Ecto neural progenitor cell (in vitro differentiated cells): ENCODE measurements around the gene PSMD11.

Source experiments
- DNase-seq: peaks from one replicate; pipeline ENCODE4 v3.0.0-alpha.2; 2018; ENCODE audit warnings: low spot score

Gene PSMD11

GRCh38 chr17:32467949-32468348 is 23.6 kb downstream of the PSMD11 start:
- DNase-seq, result no peak

GRCh38 chr17:32470405-32471167 is 26.3 kb downstream of the PSMD11 start:
- no peak for DNase-seq

GRCh38 chr17:32471652-32472051 is 27.3 kb downstream of the PSMD11 start:
- DNase-seq, result no peak

DNA sequence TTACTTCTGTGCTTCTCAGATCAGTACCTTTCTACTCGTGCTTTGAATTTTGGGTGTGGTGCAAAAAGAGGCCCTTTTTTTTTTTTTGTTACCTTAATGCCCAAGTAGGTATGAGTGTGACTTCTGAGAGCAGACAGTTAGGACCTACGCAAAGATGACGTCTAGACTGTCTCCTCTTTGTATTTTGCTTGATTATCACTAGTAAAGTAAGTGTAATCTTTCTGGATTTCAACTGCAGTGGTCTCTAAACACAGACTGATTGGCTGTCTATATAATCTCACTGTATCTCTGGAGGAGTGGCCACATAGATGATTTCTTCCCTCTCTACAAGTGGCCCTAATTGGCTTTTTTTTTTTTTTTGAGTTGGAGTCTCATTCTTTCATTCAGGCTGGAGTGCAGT is 30.9 kb downstream of the PSMD11 start:
- no peak for DNase-seq

- no peak for DNase-seq
Observed at GRCh38 chr17:32477220-32477619, 32.9 kb downstream of the PSMD11 start.

GRCh38 chr17:32479074-32479617 is 34.8 kb downstream of the PSMD11 start:
- DNase-seq, result no peak

GRCh38 chr17:32481193-32481592 is 36.9 kb downstream of the PSMD11 start:
- DNase-seq, result no peak

- DNase-seq, result no peak
Observed at GRCh38 chr17:32482568-32483320, 38.4 kb downstream of the PSMD11 start.

DNA sequence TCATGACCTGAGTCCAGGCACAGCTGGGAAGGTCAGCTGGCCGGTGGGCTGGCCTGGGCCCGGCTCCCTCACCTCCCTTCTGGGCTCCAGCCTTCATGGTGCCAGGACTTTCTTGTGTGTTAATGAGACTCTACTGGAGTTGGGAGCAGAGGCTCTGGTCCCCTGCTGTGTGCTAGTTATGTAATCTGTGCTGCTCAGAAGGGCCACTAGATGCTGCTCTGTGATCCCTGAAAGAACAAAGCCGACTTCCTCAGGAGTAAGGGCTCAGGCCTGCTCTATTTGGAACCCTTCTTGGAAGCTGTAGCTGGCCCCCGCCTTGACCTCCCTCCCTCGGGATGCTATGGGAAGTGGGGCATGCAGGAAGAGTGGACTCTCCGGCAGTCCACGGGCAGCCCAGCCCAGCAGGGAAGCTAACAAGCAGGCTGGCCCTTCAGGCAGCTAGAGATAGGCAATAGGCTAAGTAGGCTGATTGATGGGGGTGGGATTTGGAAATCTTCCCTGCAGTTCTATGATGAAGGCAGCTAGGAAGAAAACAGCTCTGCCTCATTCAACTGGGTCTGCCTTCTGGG is 39.2 kb downstream of the PSMD11 start:
- DNase-seq, result peak; percentile 81

DNA sequence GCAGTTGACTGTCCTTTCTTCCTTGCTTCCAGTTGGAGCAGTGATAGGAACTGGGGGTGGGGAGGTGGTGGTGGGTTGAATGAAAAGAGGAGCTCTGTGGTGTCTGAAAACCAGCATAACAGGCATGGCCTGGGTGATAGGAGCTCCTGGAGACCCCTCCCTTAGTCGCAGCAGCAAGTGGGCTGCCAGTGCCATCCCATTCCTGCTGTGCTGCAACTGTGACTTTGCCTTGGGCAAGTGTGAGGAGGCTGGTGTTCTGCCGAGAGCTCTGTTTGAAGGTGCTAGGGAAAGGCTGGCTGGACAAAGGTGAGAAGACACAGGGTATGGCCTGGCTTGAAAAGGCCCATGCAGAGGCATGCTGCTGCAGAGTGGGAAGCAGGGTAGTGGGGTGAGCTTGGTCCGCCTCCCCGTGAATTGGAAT is 39.7 kb downstream of the PSMD11 start:
- no peak for DNase-seq

DNA sequence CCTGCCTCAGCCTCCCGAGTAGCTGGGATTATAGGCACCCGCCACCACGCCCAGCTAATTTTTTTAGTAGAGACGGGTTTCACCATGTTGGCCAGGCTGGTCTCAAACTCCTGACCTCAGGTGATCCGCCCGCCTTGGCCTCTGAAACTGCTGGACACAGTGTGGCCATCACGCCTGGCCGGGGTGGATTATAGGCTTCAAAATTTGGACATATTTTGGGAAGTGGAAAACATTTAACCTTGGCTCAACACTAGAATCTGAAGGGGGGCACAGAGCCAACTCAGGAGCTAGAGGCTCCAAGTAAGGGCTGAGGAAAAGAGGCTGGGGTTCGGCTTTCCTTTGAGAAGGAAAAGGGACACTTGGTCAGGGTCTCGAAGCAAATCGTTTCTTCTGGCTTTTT is 40.3 kb downstream of the PSMD11 start:
- no peak for DNase-seq

- no peak for DNase-seq
Observed at GRCh38 chr17:32485261-32486110, 41.2 kb downstream of the PSMD11 start.

GRCh38 chr17:32486111-32486700 is 41.9 kb downstream of the PSMD11 start:
- peak; percentile 89 for DNase-seq

DNA sequence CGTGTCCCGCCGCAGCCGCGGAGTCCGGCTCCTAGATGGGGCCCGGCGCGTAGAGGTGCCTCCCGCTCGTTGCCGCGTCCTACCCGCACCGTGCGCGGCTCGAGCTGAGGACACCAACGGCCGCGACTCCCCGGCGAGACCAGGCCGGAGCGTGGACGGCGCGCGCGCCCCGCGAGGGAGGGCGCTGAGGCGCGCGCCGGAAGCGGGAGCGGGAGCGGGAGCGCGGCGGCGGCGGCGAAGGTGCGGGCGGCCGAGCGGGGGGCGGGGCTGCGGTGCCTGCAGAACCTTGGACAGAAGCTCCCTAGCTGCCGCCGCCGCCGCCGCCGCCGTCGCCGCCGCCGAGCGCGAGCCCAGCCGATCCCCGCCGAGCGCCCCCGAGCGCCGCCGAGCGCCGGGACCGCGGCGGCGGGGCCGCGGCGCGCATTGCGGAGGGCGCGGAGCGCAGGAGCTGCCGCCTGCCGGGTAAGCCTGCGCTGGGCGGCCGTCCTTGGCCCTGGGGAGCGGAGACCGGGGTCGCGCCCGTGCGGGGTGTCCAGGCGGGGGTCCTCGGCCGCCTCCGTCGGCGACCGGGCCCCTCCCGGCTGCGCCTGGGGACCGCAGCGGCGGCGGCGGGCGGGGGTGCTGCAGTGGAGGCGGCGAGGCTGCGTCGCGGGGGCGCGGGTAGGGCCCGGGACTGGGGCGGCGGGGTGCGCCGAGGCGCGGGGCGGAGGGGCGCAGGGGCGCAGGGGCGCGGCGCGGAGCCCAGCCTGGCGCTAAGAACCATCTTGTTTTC is 42.6 kb downstream of the PSMD11 start, which contains the start of gene CDK5R1:
Gene CDK5R1 (plus strand): TSS at position 293 of the 772 bp plus-strand sequence. CDS start 628 bp downstream, outside the sequence.
- peak; percentile 92 for DNase-seq

GRCh38 chr17:32487473-32488176 is 43.3 kb downstream of the PSMD11 start:
- DNase-seq, result peak; percentile 76

DNA sequence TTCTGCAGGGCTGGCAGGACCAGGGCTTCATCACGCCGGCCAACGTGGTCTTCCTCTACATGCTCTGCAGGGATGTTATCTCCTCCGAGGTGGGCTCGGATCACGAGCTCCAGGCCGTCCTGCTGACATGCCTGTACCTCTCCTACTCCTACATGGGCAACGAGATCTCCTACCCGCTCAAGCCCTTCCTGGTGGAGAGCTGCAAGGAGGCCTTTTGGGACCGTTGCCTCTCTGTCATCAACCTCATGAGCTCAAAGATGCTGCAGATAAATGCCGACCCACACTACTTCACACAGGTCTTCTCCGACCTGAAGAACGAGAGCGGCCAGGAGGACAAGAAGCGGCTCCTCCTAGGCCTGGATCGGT is 43.9 kb downstream of the PSMD11 start:
- no peak for DNase-seq

DNA sequence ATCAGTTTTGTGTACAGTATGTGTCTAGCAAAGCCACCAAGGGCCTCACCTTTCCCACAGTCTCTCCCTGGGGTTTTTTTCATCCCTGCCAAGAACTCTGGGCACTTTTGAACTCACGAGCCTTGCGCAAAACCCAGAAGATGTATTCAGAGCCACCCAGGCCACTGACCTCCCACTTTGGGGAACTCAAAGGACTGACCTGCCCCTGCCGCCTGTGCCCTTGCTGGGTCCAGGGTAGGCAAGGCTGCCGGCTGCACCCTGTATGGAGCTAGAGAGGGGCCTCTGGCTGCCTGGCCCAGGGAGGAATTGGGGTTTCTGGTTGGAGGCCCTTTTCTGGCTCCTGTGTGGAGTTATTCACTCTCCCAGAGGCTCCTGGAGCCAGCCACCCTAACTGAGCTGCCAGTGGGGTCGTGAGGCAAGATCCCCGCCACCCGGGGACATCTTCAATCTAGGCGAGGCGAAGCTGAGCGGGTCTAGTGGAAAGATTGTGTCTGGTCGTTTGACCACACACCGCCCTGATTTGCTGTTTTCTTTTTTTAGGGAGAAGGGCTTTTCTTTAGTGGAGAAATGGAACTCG is 44.4 kb downstream of the PSMD11 start:
- DNase-seq, result no peak

GRCh38 chr17:32489320-32490100 is 45.2 kb downstream of the PSMD11 start:
- no peak for DNase-seq

GRCh38 chr17:32490101-32490482 is 45.8 kb downstream of the PSMD11 start:
- no peak for DNase-seq
